HG02840 (cell line): Measurements from ENCODE around the gene SRMS.

Experiments used
- ATAC-seq: cut with Tn5 transposase; IDR thresholded peaks from one replicate; pipeline ENCODE4 v1.9.1; 2021; ENCODE audit warnings: mild to moderate bottlenecking, moderate library complexity, moderate number of reproducible peaks; ENCODE audit not compliant: unreplicated experiment, low FRiP score

SRMS gene

GRCh38 chr20:63555661-63556381 is 8.3 kb upstream of the SRMS start:
- no peak for ATAC-seq

- no peak for ATAC-seq
Observed at GRCh38 chr20:63554361-63555278, 7.1 kb upstream of the SRMS start.

DNA sequence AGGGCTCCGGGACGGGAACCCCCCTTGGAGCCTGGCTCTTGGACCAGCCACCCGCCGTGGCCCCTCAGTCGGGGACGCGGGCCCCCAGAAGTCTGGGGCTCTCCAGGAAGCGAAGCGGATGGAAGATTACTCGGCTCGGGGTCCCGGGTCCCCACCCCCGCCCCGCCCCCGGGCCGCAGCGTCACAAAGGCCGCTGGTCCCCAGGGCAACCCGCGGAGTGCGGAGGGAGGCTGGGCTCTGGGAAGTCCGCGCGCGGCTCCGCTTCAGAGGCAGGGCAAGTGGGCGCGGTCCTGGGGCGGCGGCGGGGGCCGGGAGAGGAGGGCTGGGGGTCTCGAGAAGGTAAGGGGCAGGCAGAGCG is 6.4 kb upstream of the SRMS start, which contains the start of gene FNDC11:
FNDC11 (plus strand) TSS at position 227 of the 358 bp plus-strand sequence. CDS start 1,505 bp downstream, outside the sequence.
- no peak for ATAC-seq

DNA sequence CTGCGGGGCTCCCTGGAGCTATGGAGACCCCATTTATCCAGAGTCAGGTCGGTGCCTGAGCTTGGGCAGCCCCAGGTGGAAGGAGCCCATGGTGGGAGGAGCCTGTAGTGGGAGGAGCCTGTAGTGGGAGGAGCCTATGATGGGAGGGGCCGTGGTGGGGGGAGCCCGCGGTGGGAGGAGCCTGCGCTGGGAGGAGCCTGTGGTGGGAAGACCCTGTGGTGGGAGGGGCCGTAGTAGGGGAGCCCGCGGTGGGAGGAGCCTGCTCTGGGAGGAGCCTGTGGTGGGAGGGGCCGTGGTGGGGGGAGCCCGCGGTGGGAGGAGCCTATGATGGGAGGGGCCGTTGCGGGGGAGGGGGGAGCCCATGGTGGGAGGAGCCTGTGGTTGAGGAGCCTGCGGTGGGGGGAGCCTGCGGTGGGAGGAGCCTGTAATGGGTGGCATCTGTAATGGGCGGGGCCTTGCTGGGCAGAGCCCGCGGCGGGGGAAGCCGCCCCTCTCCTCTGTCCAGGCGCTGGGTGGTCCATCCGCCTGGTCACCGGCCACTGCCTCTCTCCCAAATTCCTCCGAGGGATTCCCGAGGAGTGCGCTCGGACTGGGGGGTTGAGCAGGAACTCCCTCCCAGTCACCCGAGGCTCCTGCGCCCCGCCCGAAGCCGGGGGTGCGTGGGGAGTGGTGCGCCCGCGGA is 5.8 kb upstream of the SRMS start:
- no peak for ATAC-seq

DNA sequence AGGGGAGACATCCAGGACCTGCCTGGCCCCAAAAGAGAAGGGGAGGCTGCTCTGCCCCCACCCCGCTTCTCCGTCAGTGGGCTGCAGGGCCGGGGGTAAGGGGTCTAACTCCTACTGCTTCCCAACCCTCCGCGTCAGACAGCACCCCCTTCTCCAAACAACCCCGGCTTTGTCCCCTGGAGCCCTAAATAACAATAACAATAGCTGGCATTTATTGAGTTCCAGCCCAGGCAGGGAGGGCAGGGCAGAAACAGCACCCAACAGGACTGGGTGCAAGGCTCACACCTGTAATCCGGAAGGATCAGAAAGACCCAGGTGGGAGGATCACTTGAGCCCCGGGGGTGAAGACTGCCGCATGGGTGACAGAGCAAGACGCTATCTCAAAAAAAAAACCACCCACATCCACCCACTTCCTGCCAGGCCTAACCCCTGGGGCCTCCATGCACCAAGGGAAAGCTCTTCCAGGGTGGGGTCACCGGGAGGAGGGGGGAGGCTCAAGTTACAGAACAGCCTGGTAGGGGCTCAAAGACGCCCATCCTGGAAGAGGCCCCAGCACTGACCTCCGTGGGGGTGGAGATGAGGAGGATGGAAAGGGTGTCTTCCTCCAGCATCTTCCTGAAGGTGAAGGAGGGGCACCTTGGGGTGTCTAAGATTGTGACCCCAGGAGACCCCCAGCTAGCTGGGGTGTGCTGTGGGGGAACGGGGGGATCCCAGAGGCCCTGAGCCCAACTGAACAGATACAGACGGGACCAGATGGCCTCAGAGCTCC is 5.1 kb upstream of the SRMS start:
- ATAC-seq, result no peak

GRCh38 chr20:63551068-63551467 is 3.5 kb upstream of the SRMS start:
- no peak for ATAC-seq

GRCh38 chr20:63549679-63550282 is 2.2 kb upstream of the SRMS start:
- ATAC-seq, result no peak

GRCh38 chr20:63549019-63549418 is 1.5 kb upstream of the SRMS start:
- no peak for ATAC-seq

- ATAC-seq, result no peak
Observed at GRCh38 chr20:63548542-63548941, 993 bp upstream of the SRMS start.

GRCh38 chr20:63546956-63547724 is 409 bp downstream of the SRMS start:
- ATAC-seq, result no peak

GRCh38 chr20:63546256-63546955 is 1.1 kb downstream of the SRMS start:
- no peak for ATAC-seq

GRCh38 chr20:63545814-63546213 is 1.7 kb downstream of the SRMS start:
- no peak for ATAC-seq

DNA sequence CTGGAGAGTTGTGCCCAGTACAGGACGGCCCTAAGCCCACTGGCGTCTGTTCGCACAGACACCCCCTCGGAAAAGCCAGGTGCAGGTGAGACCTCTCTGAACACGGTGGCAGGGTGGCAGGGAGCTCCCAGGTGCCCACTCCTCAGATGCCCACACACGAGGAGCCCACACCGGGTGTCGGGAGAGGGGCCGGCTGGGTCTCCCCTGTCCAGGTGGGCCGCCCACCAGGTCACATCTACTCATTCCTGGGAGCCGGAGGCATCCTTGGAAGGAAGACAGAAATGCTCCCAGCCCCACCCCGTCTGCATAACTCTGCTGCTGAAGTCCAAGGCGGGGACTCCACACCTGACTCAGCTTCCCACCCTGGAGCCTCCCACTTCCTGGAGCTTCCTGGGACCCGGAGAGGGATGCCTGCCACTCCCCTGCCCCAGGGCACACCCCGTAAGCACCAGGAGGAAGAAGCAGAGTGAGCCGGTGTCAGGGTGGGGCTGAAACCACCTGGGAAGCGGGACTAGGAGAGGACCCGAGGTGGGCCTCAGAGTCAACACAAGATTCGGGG is 2.5 kb downstream of the SRMS start:
- no peak for ATAC-seq

DNA sequence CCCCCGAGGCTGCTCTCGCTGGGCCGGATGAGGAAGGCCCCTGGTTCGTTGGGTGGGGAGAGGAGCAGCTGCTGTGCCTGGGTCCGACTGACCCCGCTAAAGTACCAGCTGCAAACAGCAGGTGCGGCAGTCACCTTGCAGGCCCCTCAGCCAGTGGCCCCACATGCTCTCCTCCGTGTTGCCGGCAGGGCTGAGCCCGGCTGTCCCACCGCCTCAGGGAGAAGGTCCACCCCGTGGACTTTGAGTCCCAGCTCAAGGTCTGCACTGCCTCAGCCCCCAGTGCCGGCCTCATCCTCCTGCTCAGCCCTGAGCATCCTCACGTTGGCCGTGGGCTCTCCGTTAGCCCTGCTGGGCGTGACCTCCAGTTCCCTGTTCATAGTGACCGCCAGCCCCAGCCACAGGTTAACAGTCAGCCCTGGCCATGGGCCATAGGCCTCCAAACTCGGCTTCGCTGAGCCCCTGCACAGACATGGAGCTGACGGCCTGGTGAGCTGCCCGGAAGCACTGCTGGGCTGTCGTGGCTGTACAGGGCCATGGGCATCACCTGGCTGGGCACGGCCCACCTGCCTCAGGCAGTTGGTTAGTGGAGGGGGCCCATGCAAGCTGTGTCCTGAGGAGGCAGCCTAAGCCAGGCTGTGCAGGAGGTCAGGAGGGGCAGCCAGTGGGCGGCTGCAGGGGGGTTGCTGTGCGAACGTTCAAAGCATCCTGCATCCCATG is 3.1 kb downstream of the SRMS start:
- no peak for ATAC-seq

GRCh38 chr20:63543733-63544132 is 3.8 kb downstream of the SRMS start:
- ATAC-seq, result no peak

- ATAC-seq, result no peak
Observed at GRCh38 chr20:63543131-63543530, 4.4 kb downstream of the SRMS start.

DNA sequence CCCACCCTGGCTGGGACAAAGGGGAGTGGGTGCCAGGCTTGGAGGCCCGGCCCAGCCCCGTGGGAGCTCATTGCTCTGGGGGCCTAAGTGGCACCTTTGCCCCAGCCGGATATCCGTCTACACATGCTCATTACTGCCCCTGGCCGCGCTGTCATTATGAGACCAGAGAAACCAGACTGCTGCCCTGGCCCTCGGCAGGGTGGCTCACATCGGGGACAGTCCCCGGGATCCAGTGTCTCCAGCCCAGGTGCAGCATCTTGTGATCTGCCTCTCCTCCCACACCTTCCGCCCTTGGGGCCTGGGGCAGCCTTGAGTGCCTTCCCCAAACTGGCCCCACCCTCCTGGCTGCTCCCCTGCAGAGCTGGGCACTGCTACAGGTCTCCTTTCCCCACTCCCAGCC is 4.9 kb downstream of the SRMS start:
- ATAC-seq, result no peak
